SK-N-SH treated with all-trans-retinoic acid at 6 μM for 48 hours (cell line): Measurements from ENCODE around the gene B3GLCT.

ENCODE experiments used
- CSDC2 ChIP-seq: fragments of 250-450 bp; sonication (Bioruptor Pico); IDR thresholded peaks from 2 replicates; pipeline ENCODE4 v1.5.0; 2020; ENCODE audit warnings: mild to moderate bottlenecking, moderate library complexity
- ESRRG ChIP-seq: fragments of 250-450 bp; sonication (Bioruptor Pico); IDR thresholded peaks from 2 replicates; pipeline ENCODE4 v1.6.1; 2021; ENCODE audit warnings: mild to moderate bottlenecking
- GLIS3 ChIP-seq: fragments of 250-450 bp; sonication (Bioruptor Pico); IDR thresholded peaks from 2 replicates; pipeline ENCODE4 v1.5.0; 2020; ENCODE audit warnings: mild to moderate bottlenecking, moderate library complexity
- PATZ1 ChIP-seq: fragments of 250-450 bp; sonication (Bioruptor Pico); IDR thresholded peaks from 2 replicates; pipeline ENCODE4 v1.8.0; 2020; ENCODE audit warnings: mild to moderate bottlenecking, moderate library complexity, borderline replicate concordance
- RARB ChIP-seq: fragments of 250-450 bp; sonication (Bioruptor Pico); IDR thresholded peaks from 2 replicates; pipeline ENCODE4 v1.8.0; 2021; ENCODE audit warnings: mild to moderate bottlenecking, moderate library complexity
- SNAI2 ChIP-seq: fragments of 250-450 bp; sonication (Bioruptor Pico); IDR thresholded peaks from 2 replicates; pipeline ENCODE4 v1.5.0; 2020; ENCODE audit warnings: mild to moderate bottlenecking, moderate library complexity
- TCF4 ChIP-seq: fragments of 250-450 bp; sonication (Bioruptor Pico); IDR thresholded peaks from 2 replicates; pipeline ENCODE4 v1.8.0; 2021; ENCODE audit warnings: mild to moderate bottlenecking, moderate library complexity, borderline replicate concordance
- TOX ChIP-seq: fragments of 250-450 bp; sonication (Bioruptor Pico); IDR thresholded peaks from 2 replicates; pipeline ENCODE4 v1.8.0; 2021; ENCODE audit warnings: mild to moderate bottlenecking, moderate library complexity, borderline replicate concordance
- ZFP3 ChIP-seq: fragments of 250-450 bp; sonication (Bioruptor Pico); IDR thresholded peaks from 2 replicates; pipeline ENCODE4 v1.5.0; 2020; ENCODE audit warnings: mild to moderate bottlenecking, moderate library complexity
- ZFP30 ChIP-seq: fragments of 450-650 bp; formaldehyde crosslinking; IDR thresholded peaks from 2 replicates; pipeline ENCODE4 v1.5.0; 2022; ENCODE audit warnings: mild to moderate bottlenecking, moderate library complexity
- ZNF565 ChIP-seq: fragments of 450-650 bp; formaldehyde crosslinking; conservative IDR thresholded peaks from 2 replicates; pipeline ENCODE4 v1.5.0; 2020; ENCODE audit warnings: low read depth, mild to moderate bottlenecking, moderate library complexity
- ZNF8 ChIP-seq: fragments of 450-650 bp; formaldehyde crosslinking; IDR thresholded peaks from 2 replicates; pipeline ENCODE4 v1.5.0; 2020; ENCODE audit warnings: mild to moderate bottlenecking, moderate library complexity
- TF ChIP-seq, protein P1 (sequence below): fragments of 250-450 bp; sonication (Bioruptor Pico); IDR thresholded peaks from 2 replicates; pipeline ENCODE4 v1.8.0; 2021; ENCODE audit warnings: low read depth, mild to moderate bottlenecking, moderate library complexity, borderline replicate concordance

- TF ChIP-seq ZNF8 (no peak), ZFP30 (CRISPR knock-in tag) (no peak), RARB (CRISPR knock-in tag) (no peak), PATZ1 (CRISPR knock-in tag) (no peak), ESRRG (no peak), ZFP3 (CRISPR knock-in tag) (no peak), TOX (CRISPR knock-in tag) (no peak), ZNF565 (CRISPR knock-in tag) (no peak), TCF4 (CRISPR knock-in tag) (no peak), CSDC2 (CRISPR knock-in tag) (no peak), GLIS3 (no peak), SNAI2 (no peak)
- TF ChIP-seq, protein P1, sequence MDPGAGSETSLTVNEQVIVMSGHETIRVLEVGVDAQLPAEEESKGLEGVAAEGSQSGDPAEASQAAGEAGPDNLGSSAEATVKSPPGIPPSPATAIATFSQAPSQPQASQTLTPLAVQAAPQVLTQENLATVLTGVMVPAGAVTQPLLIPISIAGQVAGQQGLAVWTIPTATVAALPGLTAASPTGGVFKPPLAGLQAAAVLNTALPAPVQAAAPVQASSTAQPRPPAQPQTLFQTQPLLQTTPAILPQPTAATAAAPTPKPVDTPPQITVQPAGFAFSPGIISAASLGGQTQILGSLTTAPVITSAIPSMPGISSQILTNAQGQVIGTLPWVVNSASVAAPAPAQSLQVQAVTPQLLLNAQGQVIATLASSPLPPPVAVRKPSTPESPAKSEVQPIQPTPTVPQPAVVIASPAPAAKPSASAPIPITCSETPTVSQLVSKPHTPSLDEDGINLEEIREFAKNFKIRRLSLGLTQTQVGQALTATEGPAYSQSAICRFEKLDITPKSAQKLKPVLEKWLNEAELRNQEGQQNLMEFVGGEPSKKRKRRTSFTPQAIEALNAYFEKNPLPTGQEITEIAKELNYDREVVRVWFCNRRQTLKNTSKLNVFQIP (CRISPR knock-in tag) = no peak
These were observed 47.1 kb downstream of the B3GLCT start for GRCh38 chr13:31246918-31247317.
